Testis (tissue), 2 donors: ENCODE measurements around the gene PLA2G4E.

Source experiments
- POLR2A ChIP-seq: fragments of 450-650 bp; IDR thresholded peaks from one replicate; pipeline ENCODE4 v1.6.1; 2017; ENCODE audit warnings: antibody characterized with exemption, mild to moderate bottlenecking, moderate library complexity
- TF ChIP-seq, protein P1 (sequence below), 3 experiments: fragments of 450-650 bp in 2 of 3; fragments of 200-600 bp in 1 of 3; sonication (generic) in 1 of 3; IDR thresholded peaks; one replicate each; pipeline ENCODE4 v1.5.1; 2016 to 2019; ENCODE audit warnings: antibody characterized with exemption in 3 of 3, mild to moderate bottlenecking in 2 of 3, moderate library complexity in 1 of 3

DNA sequence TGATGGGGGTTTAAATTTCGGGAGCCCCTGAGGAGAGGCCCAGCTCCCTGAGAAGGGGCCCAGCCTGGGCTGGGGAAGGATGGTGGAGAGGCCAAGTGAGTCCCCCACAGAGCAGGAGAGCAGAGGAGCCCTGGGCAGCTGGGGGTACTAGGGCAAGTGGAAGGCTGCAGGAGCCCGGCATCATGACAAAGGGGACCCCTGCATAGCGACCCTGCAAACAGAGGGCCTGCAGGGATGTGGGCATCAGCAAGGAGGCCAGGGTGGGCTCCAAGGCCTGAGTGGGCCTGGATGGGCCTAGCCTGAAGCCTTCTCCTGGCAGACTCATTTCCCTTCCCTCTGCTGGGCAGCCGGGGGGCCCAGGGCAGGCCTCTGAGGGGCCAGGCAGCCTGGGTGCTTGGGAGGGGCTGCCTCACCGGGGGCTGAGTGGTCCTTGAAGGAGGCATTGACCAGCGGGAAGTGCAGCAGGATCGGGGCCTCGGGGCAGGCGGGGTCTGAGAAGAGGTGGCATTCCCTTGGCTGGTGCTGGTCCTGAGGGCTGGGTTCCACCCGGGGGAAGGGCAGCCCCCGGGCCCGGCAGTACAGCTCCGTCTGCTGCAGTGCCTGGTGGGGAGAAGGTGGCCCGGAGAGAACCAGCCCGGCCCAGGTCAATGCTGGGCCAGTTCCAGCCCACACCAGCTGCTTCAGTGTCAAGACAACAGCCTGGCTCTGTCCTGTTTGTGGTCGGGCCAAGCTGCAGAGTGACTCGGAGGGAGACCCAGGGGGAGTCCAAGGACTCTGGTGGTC is 48.8 kb upstream of the PLA2G4E start:
- no peak for TF ChIP-seq POLR2A
- TF ChIP-seq, protein P1, sequence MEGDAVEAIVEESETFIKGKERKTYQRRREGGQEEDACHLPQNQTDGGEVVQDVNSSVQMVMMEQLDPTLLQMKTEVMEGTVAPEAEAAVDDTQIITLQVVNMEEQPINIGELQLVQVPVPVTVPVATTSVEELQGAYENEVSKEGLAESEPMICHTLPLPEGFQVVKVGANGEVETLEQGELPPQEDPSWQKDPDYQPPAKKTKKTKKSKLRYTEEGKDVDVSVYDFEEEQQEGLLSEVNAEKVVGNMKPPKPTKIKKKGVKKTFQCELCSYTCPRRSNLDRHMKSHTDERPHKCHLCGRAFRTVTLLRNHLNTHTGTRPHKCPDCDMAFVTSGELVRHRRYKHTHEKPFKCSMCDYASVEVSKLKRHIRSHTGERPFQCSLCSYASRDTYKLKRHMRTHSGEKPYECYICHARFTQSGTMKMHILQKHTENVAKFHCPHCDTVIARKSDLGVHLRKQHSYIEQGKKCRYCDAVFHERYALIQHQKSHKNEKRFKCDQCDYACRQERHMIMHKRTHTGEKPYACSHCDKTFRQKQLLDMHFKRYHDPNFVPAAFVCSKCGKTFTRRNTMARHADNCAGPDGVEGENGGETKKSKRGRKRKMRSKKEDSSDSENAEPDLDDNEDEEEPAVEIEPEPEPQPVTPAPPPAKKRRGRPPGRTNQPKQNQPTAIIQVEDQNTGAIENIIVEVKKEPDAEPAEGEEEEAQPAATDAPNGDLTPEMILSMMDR (IDR thresholded peaks at IDR 0.05): no peak
